Measurements from ENCODE around the gene COX20.

- TF ChIP-seq CTCF (conservative IDR thresholded peaks at IDR 0.05): no peak
- no peak for TF ChIP-seq EZH2 (IDR thresholded peaks at IDR 0.05; ENCODE audit: low read depth)
Measured at GRCh38 chr1:244854166-244854565, 18.7 kb downstream of the COX20 start.

All from PC-9 (cell line).